Measurements from ENCODE around the gene CHORDC1.

DNA sequence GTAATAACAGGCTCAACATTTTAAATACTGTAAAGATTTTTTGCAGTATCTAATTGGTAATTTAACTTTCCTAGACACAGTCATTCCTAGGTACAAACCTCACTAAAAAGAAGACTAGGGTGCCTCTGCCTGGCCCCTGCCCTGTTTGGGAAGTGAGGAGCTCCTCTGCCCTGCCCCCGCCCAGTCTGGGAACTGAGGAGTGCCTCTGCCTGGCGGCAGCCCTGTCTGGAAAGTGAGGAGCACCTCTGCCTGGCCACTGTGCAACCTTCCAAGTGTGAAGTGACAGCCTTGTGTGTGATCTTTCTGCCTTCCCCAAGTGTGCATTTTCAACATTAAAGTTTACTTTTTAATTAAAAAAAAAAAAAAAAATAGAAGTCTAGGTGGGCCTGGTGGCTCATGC lies 4.2 kb downstream of the CHORDC1 start:
- TF ChIP-seq POLR2AphosphoS5 (IDR thresholded peaks at IDR 0.05; ENCODE audit: low read depth, low read length) (no peak), TAF1 (IDR thresholded peaks at IDR 0.05; ENCODE audit: borderline replicate concordance, insufficient read depth, low read length) (no peak)
- TF ChIP-seq, protein P1, sequence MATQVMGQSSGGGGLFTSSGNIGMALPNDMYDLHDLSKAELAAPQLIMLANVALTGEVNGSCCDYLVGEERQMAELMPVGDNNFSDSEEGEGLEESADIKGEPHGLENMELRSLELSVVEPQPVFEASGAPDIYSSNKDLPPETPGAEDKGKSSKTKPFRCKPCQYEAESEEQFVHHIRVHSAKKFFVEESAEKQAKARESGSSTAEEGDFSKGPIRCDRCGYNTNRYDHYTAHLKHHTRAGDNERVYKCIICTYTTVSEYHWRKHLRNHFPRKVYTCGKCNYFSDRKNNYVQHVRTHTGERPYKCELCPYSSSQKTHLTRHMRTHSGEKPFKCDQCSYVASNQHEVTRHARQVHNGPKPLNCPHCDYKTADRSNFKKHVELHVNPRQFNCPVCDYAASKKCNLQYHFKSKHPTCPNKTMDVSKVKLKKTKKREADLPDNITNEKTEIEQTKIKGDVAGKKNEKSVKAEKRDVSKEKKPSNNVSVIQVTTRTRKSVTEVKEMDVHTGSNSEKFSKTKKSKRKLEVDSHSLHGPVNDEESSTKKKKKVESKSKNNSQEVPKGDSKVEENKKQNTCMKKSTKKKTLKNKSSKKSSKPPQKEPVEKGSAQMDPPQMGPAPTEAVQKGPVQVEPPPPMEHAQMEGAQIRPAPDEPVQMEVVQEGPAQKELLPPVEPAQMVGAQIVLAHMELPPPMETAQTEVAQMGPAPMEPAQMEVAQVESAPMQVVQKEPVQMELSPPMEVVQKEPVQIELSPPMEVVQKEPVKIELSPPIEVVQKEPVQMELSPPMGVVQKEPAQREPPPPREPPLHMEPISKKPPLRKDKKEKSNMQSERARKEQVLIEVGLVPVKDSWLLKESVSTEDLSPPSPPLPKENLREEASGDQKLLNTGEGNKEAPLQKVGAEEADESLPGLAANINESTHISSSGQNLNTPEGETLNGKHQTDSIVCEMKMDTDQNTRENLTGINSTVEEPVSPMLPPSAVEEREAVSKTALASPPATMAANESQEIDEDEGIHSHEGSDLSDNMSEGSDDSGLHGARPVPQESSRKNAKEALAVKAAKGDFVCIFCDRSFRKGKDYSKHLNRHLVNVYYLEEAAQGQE (IDR thresholded peaks at IDR 0.05; ENCODE audit: insufficient read depth in 1 of 2, low read depth in 2 of 2, low read length in 2 of 2) = no peak

Data from PFSK-1 (cell line).